Esophagus squamous epithelium (tissue), 4 donors: ENCODE measurements around the gene MSANTD7.

ENCODE experiments used
- CTCF ChIP-seq, 6 experiments: fragments of 450-650 bp in 4 of 6; fragments of 200-600 bp in 2 of 6; sonication (generic) in 2 of 6; IDR thresholded peaks; one replicate each; pipeline ENCODE4 v1.5.1; 2016 to 2019; ENCODE audit warnings: antibody characterized with exemption in 6 of 6, mild to moderate bottlenecking in 4 of 6, moderate library complexity in 4 of 6
- POLR2A ChIP-seq, 4 donors: fragments of 450-650 bp; IDR thresholded peaks; one replicate each; pipeline ENCODE4 v1.6.1; 2017; ENCODE audit warnings: antibody characterized with exemption in 4 of 4, mild to moderate bottlenecking in 4 of 4, moderate library complexity in 3 of 4

DNA sequence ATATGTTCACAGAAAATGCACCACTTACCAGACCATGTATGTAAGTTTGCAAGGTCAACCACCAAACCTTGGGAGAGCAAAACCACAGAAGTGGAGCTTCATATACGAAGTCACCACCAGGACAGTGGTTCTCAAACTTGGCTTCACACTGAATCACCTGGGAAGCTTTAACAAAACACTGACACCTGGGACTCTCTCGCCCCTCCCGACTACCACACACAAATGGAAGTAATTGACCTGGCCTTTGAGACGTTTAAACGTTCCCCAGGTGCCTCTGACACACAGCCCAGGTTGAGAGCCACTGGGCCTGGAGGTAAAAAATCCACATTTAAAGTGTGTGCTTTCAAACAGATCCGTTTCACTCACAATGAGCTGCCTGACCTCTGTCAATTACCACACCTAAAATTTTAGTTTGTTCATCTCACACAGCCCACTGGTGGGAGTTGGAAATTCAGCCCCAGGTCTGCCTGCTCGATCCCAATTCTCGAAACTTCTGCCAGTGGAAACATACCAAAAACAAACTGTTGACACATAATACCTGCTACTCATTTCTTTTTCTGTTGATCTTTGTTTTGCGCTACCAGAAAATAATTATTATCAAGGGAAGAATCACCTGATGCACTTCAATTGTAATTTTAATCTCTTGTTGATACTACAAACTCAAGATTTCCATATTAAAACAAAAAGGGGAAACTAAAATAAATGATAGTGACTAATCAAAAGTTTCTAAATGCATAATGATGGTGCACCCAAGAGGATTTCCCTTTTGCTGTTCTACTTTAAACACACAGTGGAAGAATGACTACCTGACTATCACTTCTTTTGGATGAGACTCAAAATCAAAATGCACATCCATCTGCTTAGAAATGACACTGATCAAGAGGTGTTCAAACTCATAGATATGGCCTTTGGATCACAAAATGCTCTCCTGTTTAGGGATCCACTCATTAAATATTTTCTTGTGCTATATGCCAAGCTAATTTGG lies 26.8 kb upstream of the MSANTD7 start:
- TF ChIP-seq POLR2A (IDR thresholded peaks at IDR 0.05) (no peak), CTCF (IDR thresholded peaks at IDR 0.05) (no peak)
